HG02938 (cell line): ENCODE results near the gene KCNH5.

ENCODE experiments used
- ATAC-seq: cut with Tn5 transposase; IDR thresholded peaks from one replicate; pipeline ENCODE4 v1.9.1; 2021; ENCODE audit warnings: mild to moderate bottlenecking, moderate library complexity; ENCODE audit not compliant: unreplicated experiment

The KCNH5 gene

GRCh38 chr14:63045234-63045611, at the start of gene KCNH5:
KCNH5 (minus strand) TSS chr14:63045458; CDS start chr14:63045186, 272 bp downstream.
- ATAC-seq = no peak

GRCh38 chr14:63091394-63091996, 46.2 kb upstream of the KCNH5 start:
- ATAC-seq = no peak

GRCh38 chr14:63088865-63089264, 43.6 kb upstream of the KCNH5 start:
- no peak for ATAC-seq

- ATAC-seq = no peak
Measured at GRCh38 chr14:63078569-63078968, 33.3 kb upstream of the KCNH5 start.

GRCh38 chr14:63076488-63076887, 31.2 kb upstream of the KCNH5 start:
- ATAC-seq = no peak

GRCh38 chr14:63055631-63056030, 10.4 kb upstream of the KCNH5 start:
- ATAC-seq = no peak

- no peak for ATAC-seq
Measured at GRCh38 chr14:63051992-63052391, 6.7 kb upstream of the KCNH5 start.

- no peak for ATAC-seq
Measured at GRCh38 chr14:63051301-63051700, 6.0 kb upstream of the KCNH5 start.

- no peak for ATAC-seq
Measured at GRCh38 chr14:63050694-63051093, 5.4 kb upstream of the KCNH5 start.

- ATAC-seq = no peak
Measured at GRCh38 chr14:63046339-63047268, 1.3 kb upstream of the KCNH5 start.

GRCh38 chr14:63045612-63046320, 508 bp upstream of the KCNH5 start:
- ATAC-seq = no peak

- ATAC-seq = no peak
Measured at GRCh38 chr14:63039866-63040265, 5.4 kb downstream of the KCNH5 start.

GRCh38 chr14:63032641-63033040, 12.6 kb downstream of the KCNH5 start:
- no peak for ATAC-seq

GRCh38 chr14:63032076-63032475, 13.2 kb downstream of the KCNH5 start:
- no peak for ATAC-seq

- no peak for ATAC-seq
Measured at GRCh38 chr14:63030113-63030512, 15.1 kb downstream of the KCNH5 start.

GRCh38 chr14:63027719-63028118, 17.5 kb downstream of the KCNH5 start:
- ATAC-seq = no peak

GRCh38 chr14:63026491-63026890, 18.8 kb downstream of the KCNH5 start:
- ATAC-seq = no peak

- ATAC-seq = no peak
Measured at GRCh38 chr14:63014621-63015020, 30.6 kb downstream of the KCNH5 start.

- no peak for ATAC-seq
Measured at GRCh38 chr14:63012171-63012570, 33.1 kb downstream of the KCNH5 start.

- ATAC-seq = no peak
Measured at GRCh38 chr14:63011623-63012022, 33.6 kb downstream of the KCNH5 start.

GRCh38 chr14:63009495-63009894, 35.8 kb downstream of the KCNH5 start:
- no peak for ATAC-seq

GRCh38 chr14:63006531-63006930, 38.7 kb downstream of the KCNH5 start:
- ATAC-seq = no peak
